Ramos (cell line): ENCODE measurements around the gene DKC1.

Experiments used
- in situ Hi-C: fragments of 300-500 bp; cut with MboI; formaldehyde crosslinking; loops from one replicate; pipeline ENCODE4 v1.14.3; 2022; ENCODE audit warnings: low sequenced_read_pairs; ENCODE audit not compliant: unreplicated experiment

The DKC1 gene

DNA sequence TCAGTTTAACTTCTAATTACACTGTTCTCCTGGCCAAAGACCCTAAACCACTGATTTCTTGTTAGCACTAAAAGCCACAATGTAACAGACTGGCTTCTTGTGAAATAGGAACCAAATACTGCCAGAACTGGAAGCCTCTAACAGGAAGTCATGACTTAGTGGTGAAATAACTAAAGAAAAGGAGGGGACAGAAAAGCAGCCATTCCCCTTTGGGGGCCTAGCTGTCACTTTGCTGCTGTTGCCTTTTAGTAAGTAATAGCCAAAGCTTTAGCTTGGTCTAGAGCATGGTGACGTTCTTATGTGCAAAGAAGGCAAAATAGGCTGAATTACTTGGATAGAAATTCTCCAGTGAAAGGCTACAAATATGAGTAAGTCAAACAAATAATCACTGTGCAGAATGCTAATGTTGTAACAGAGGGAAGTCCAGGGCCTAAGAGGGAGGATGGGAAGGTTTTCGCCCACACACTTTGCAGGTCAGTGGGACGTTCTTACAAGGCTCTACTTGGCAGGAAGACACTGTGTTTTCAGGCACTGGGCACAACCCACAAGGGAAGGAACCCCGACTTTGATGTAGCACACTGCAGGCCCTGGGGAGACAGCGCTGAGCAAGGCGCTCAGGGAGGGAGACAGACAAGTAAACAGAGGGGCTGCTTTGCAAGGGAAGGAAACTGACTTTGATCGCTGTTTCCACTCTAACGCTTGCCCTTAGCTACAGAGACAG, 28.4 kb upstream of the DKC1 start:
- in situ Hi-C loops, result loop anchor here (25.0 kb wide), 1 partner anchor 147 kb away; the partner anchor contains the start of gene CTAG1A

GRCh38 chrX:154735695-154736393, 26.8 kb upstream of the DKC1 start:
- in situ Hi-C loops, result loop anchor here (25.0 kb wide), 1 partner anchor 149 kb away; the partner anchor contains the start of gene CTAG1A

- in situ Hi-C loops, result loop anchor here (25.0 kb wide), 1 partner anchor 150 kb away; the partner anchor contains the start of gene CTAG1A
These were observed 25.5 kb upstream of the DKC1 start for GRCh38 chrX:154737136-154737535.

- in situ Hi-C loops, result loop anchor here (25.0 kb wide), 1 partner anchor 151 kb away; the partner anchor contains the start of gene CTAG1A
These were observed 24.5 kb upstream of the DKC1 start for GRCh38 chrX:154738011-154738738.

- in situ Hi-C loops, result loop anchor here (25.0 kb wide), 1 partner anchor 153 kb away; the partner anchor contains the start of gene CTAG1A
These were observed 22.7 kb upstream of the DKC1 start for GRCh38 chrX:154739952-154740465.

GRCh38 chrX:154742613-154743012, 20.1 kb upstream of the DKC1 start:
- in situ Hi-C loops, result loop anchor here (25.0 kb wide), 1 partner anchor 155 kb away; the partner anchor contains the start of gene CTAG1A

GRCh38 chrX:154748712-154749339, 13.8 kb upstream of the DKC1 start:
- in situ Hi-C loops, result loop anchor here (25.0 kb wide), 1 partner anchor 162 kb away; the partner anchor contains the start of gene CTAG1A

- in situ Hi-C loops, result loop anchor here (25.0 kb wide), 2 partner anchors 163 to 312 kb away; partner anchors contain the start of genes BRCC3, CMC4, CTAG1A and MTCP1
These were observed 12.8 kb upstream of the DKC1 start for GRCh38 chrX:154749856-154750255.

DNA sequence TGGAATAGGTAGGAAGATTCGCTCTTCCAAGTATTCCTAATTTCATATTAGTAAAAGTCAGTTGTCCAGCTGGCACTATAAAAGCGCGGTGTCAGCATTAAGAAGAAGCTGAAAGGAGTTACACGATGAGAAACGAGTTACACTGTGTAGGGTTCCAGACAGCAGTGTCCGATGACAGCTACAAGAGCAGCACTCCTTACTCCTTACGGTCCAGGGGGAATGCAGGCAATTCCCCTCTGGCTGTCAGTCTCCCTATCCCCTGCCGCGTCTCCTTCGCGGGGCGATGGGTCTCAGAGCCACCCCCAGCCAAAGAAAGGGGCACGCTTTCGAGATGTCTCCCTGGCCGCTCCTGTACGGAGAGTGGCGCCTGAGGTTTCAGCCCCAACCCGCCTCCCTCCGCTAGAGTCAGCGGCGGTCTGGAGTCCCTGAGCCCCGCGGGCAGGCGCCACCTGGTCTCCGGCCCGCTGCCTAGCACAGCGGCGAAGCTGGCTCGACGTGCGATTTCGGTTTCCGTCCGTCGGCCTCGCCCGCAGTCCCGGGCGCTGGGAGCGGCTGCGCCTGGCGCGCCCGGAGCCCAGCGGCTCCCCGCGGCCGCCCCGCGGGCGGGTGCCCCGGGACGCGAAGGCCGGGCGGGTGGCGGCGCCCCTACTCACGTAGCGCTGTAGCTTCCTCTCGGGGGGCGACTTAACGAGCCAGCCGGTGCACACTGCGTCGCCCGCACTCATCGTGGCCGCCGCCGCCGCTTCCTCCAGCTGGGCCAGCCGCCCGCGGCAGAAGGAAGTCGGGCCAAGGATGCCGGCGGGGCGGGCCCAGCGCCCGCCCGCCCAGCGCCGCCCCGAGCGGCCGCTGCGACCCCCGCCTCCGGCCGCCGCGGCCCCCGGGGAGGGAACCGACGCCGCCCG, 12.1 kb upstream of the DKC1 start, which contains the start of gene GAB3:
GAB3 (minus strand) TSS at position 777 of the 902 bp plus-strand sequence; CDS start at position 725, 52 bp downstream.
- in situ Hi-C loops, result loop anchor here (25.0 kb wide), 1 partner anchor 312 kb away; the partner anchor contains the start of genes BRCC3, CMC4 and MTCP1

DNA sequence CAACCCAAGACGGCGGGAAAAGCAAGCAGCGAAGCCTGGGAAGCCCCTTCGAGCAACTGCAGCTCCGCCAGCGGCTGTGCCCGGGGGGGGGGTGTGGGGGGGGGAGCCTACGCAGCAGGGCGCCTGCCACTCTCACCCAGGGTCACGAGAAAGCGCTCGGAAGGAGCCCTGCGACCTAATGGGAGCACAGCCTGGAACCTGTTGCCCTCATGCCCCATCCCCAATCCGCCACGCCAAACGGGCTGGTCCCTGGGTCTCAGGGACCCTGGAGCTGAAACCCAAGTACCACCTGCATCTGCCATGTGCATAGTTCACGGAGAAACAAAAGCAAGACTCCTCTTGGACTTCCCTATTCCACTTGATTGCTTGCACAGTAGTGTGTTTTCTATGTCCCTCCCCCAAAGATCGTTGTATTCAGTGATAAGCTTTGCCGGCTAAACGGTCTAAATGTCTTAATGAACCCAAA, 11.4 kb upstream of the DKC1 start:
- in situ Hi-C loops, result loop anchor here (25.0 kb wide), 1 partner anchor 311 kb away; the partner anchor contains the start of genes BRCC3, CMC4 and MTCP1

GRCh38 chrX:154751669-154752271, 10.9 kb upstream of the DKC1 start:
- in situ Hi-C loops, result loop anchor here (25.0 kb wide), 1 partner anchor 311 kb away; the partner anchor contains the start of genes BRCC3, CMC4 and MTCP1

- in situ Hi-C loops, result loop anchor here (25.0 kb wide), 1 partner anchor 304 kb away; the partner anchor contains the start of genes BRCC3, CMC4 and MTCP1
These were observed 4.0 kb upstream of the DKC1 start for GRCh38 chrX:154758696-154759095.

GRCh38 chrX:154761977-154762536, 607 bp upstream of the DKC1 start:
- in situ Hi-C loops, result loop anchor here (25.0 kb wide), 1 partner anchor 300 kb away; the partner anchor contains the start of genes BRCC3, CMC4 and MTCP1

GRCh38 chrX:154774622-154775021, 12.0 kb downstream of the DKC1 start:
- in situ Hi-C loops, result loop anchor here (25.0 kb wide), 1 partner anchor 288 kb away; the partner anchor contains the start of genes BRCC3, CMC4 and MTCP1

GRCh38 chrX:154775419-154776349, 13.0 kb downstream of the DKC1 start:
- in situ Hi-C loops, result no loop called here

DNA sequence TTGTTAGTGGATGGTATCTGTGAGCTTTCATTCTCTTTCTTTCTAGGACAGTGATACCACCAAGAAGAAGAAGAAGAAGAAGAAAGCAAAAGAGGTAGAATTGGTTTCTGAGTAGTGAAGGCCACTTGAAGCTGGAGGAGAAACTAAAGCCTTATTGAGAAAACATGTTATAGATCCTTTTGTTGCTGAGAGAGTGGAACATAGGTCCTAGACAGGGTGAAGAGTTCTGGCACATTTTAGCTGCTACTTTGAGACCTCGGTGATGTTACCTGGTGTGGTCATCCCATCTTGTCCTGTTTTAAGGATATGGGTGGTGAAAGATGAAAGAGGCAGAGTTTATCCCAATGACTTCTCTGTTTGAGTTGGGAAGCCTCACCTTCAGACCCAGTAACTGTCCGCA, 14.1 kb downstream of the DKC1 start:
- in situ Hi-C loops, result no loop called here
